Esophagus squamous epithelium (tissue), 5 donors: ENCODE results near the gene KCTD7. TPM values are rescaled to one million over a fixed set of nuclear protein-coding genes. Genes with fewer than 3 reads are reported as not detected.

Experiments used
- DNase-seq: peaks from one replicate; lab custom pipeline; 2025; lab: John Stamatoyannopoulos, UW
- H3K27ac ChIP-seq, 4 donors: fragments of 200-600 bp; sonication (generic); one replicate each; pipeline ENCODE4 v1.5.1; 2016 to 2019; ENCODE audit warnings: mild to moderate bottlenecking in 1 of 4
- H3K27me3 ChIP-seq, 4 donors: fragments of 200-600 bp; sonication (generic); 1 replicate in 3 of 4; 2 replicates in 1 of 4; pipeline versions ENCODE4 v1.5.1 to v1.6.0; 2017 to 2021; ENCODE audit warnings: antibody characterized with exemption in 1 of 4
- H3K36me3 ChIP-seq, 3 donors: fragments of 200-600 bp; sonication (generic); one replicate each; pipeline ENCODE4 v1.5.1; 2016 to 2019
- H3K4me1 ChIP-seq, 3 donors: fragments of 200-600 bp; sonication (generic); one replicate each; pipeline ENCODE4 v1.5.1; 2017 to 2019
- H3K4me3 ChIP-seq, 4 donors: fragments of 200-600 bp; sonication (generic); 1 replicate in 3 of 4; 2 replicates in 1 of 4; pipeline ENCODE4 v1.5.1; 2016 to 2019; ENCODE audit warnings: mild to moderate bottlenecking in 2 of 4, moderate library complexity in 1 of 4
- H3K9me3 ChIP-seq, 3 donors: fragments of 200-600 bp; sonication (generic); one replicate each; pipeline ENCODE4 v1.5.1; 2016 to 2019
- CTCF ChIP-seq, 6 experiments: fragments of 450-650 bp in 4 of 6; fragments of 200-600 bp in 2 of 6; sonication (generic) in 2 of 6; IDR thresholded peaks; one replicate each; pipeline ENCODE4 v1.5.1; 2016 to 2019; ENCODE audit warnings: antibody characterized with exemption in 6 of 6, mild to moderate bottlenecking in 4 of 6, moderate library complexity in 4 of 6
- POLR2A ChIP-seq, 4 donors: fragments of 450-650 bp; IDR thresholded peaks; one replicate each; pipeline ENCODE4 v1.6.1; 2017; ENCODE audit warnings: antibody characterized with exemption in 4 of 4, mild to moderate bottlenecking in 4 of 4, moderate library complexity in 3 of 4
- WGBS, 2 donors: methylation state at CpG; one replicate each; pipeline ENCODE4 v1.1.5; 2018; 5-methylcytosine and 5-hydroxymethylcytosine counted together
- intact Hi-C: fragments of 100-400 bp; cut with DNase I; formaldehyde crosslinking; loops from one replicate; pipeline ENCODE4 v1.15.0; 2022
- total RNA-seq, 4 donors: library from RNA; depleted of rRNA; stranded (reverse); fragments of >200 nt; gene quantifications; one replicate each; pipeline ENCODE4 v1.1.0, GENCODE V29; 2016
- donor health status: DM: yes; HTN: yes; CAD: no.

The KCTD7 gene
- total RNA-seq, 4 donors from 2014 or later = 0.99 to 6.1 (median 3.5) TPM

GRCh38 chr7:66666313-66666952 lies 37.8 kb downstream of the KCTD7 start:
- Histone ChIP-seq H3K27me3 (no peaks in the 10 kb centered on the region), H3K4me3 (no peak overlapping the region), H3K36me3 (peaks cover 0 to 15% (median 0%) of the 10 kb centered on the region in 3 donors), H3K4me1 (peaks cover 0 to 5% (median 0%) of the 10 kb centered on the region in 3 donors), H3K9me3 (no peaks in the 10 kb centered on the region), H3K27ac (no peak overlapping the region)
- TF ChIP-seq POLR2A (IDR thresholded peaks at IDR 0.05) (no peak), CTCF (IDR thresholded peaks at IDR 0.05) (no peak)
- intact Hi-C loops = no loop called here
- no peak for DNase-seq
- WGBS, 2 donors = 90% methylated on average over 2 of the region's 8 CpGs; no CpG with 5 or more reads in 1 of the 2 donors

- 85 to 95% methylated on average over 5 to 6 of the region's 11 CpGs for WGBS, 2 donors
- Histone ChIP-seq H3K27ac (no peak overlapping the region), H3K9me3 (no peaks in the 10 kb centered on the region), H3K27me3 (no peaks in the 10 kb centered on the region), H3K4me1 (peaks cover 0 to 5% (median 0%) of the 10 kb centered on the region in 3 donors), H3K4me3 (no peak overlapping the region), H3K36me3 (peaks cover 0 to 15% (median 0%) of the 10 kb centered on the region in 3 donors)
- no peak for TF ChIP-seq CTCF (IDR thresholded peaks at IDR 0.05)
- TF ChIP-seq POLR2A (IDR thresholded peaks at IDR 0.05) = no peak
- intact Hi-C loops = no loop called here
- no peak for DNase-seq
Observed at GRCh38 chr7:66667023-66667728, 38.5 kb downstream of the KCTD7 start.

GRCh38 chr7:66668112-66668511 lies 39.4 kb downstream of the KCTD7 start:
- H3K27ac ChIP-seq = no peak overlapping the region
- peaks cover 0 to 15% (median 0%) of the 10 kb centered on the region in 3 donors for H3K36me3 ChIP-seq
- H3K9me3 ChIP-seq = no peaks in the 10 kb centered on the region
- no peak overlapping the region for H3K4me3 ChIP-seq
- peaks cover 0 to 5% (median 0%) of the 10 kb centered on the region in 3 donors for H3K4me1 ChIP-seq
- no peak for TF ChIP-seq CTCF (IDR thresholded peaks at IDR 0.05)
- no peak for TF ChIP-seq POLR2A (IDR thresholded peaks at IDR 0.05)
- no peak for DNase-seq
- intact Hi-C loops = no loop called here
- 93 to 98% methylated on average over 4 to 5 of the region's 7 CpGs for WGBS, 2 donors
- no peaks in the 10 kb centered on the region for H3K27me3 ChIP-seq

GRCh38 chr7:66668677-66669076 lies 40.0 kb downstream of the KCTD7 start:
- no peak for TF ChIP-seq POLR2A (IDR thresholded peaks at IDR 0.05)
- no peak for TF ChIP-seq CTCF (IDR thresholded peaks at IDR 0.05)
- Histone ChIP-seq H3K27me3 (no peaks in the 10 kb centered on the region), H3K27ac (no peak overlapping the region), H3K4me1 (peaks cover 0 to 5% (median 0%) of the 10 kb centered on the region in 3 donors), H3K4me3 (no peak overlapping the region), H3K36me3 (peaks cover 0 to 15% (median 0%) of the 10 kb centered on the region in 3 donors), H3K9me3 (no peaks in the 10 kb centered on the region)
- intact Hi-C loops = no loop called here
- WGBS, 2 donors = 87 to 89% methylated on average over 4 to 6 of the region's 7 CpGs
- no peak for DNase-seq

- TF ChIP-seq POLR2A (IDR thresholded peaks at IDR 0.05) (no peak), CTCF (IDR thresholded peaks at IDR 0.05) (no peak)
Observed at GRCh38 chr7:66669088-66669487, 40.4 kb downstream of the KCTD7 start.

More at GRCh38 chr7:66669088-66669487, 40.4 kb downstream of the KCTD7 start:
- Histone ChIP-seq H3K36me3 (peaks cover 0 to 15% (median 0%) of the 10 kb centered on the region in 3 donors), H3K27me3 (no peaks in the 10 kb centered on the region), H3K9me3 (no peaks in the 10 kb centered on the region), H3K4me3 (no peak overlapping the region), H3K27ac (no peak overlapping the region), H3K4me1 (peaks cover 0 to 5% (median 0%) of the 10 kb centered on the region in 3 donors)
- intact Hi-C loops = no loop called here
- 70 to 92% methylated on average over 4 to 6 of the region's 7 CpGs for WGBS, 2 donors
- DNase-seq = no peak
